GM18873 (cell line): Measurements from ENCODE around the gene SP7.
"Not testable (repeated sequence)": the region's sequence is repeated elsewhere in the genome, so short reads cannot be mapped to it uniquely, and the experiment has no call there.

Source experiments
- ATAC-seq: cut with Tn5 transposase; IDR thresholded peaks from one replicate; pipeline ENCODE4 v1.9.1; 2021; ENCODE audit warnings: mild to moderate bottlenecking, moderate library complexity, moderate number of reproducible peaks; ENCODE audit not compliant: unreplicated experiment, low FRiP score

Gene SP7

GRCh38 chr12:53347905-53348304 is 11.8 kb upstream of the SP7 start:
- no peak for ATAC-seq

- no peak for ATAC-seq
These were observed 10.3 kb upstream of the SP7 start for GRCh38 chr12:53346491-53346890.

GRCh38 chr12:53345486-53346188 is 9.5 kb upstream of the SP7 start:
- ATAC-seq, result no peak

- ATAC-seq, result no peak
These were observed 8.8 kb upstream of the SP7 start for GRCh38 chr12:53344824-53345485.

GRCh38 chr12:53344487-53344823 is 8.3 kb upstream of the SP7 start:
- ATAC-seq, result no peak

GRCh38 chr12:53343969-53344368 is 7.8 kb upstream of the SP7 start:
- no peak for ATAC-seq

GRCh38 chr12:53343449-53343848 is 7.3 kb upstream of the SP7 start:
- ATAC-seq, result no peak

- no peak for ATAC-seq
These were observed 4.2 kb upstream of the SP7 start for GRCh38 chr12:53340398-53340797.

GRCh38 chr12:53338916-53339315 is 2.8 kb upstream of the SP7 start:
- ATAC-seq, result no peak

GRCh38 chr12:53338017-53338416 is 1.9 kb upstream of the SP7 start:
- no peak for ATAC-seq

- no peak for ATAC-seq
These were observed 1.3 kb downstream of the SP7 start for GRCh38 chr12:53334822-53335221.

- no peak for ATAC-seq
These were observed 2.3 kb downstream of the SP7 start for GRCh38 chr12:53333845-53334244.

GRCh38 chr12:53333289-53333688 is 2.9 kb downstream of the SP7 start:
- no peak for ATAC-seq

- no peak for ATAC-seq
These were observed 3.4 kb downstream of the SP7 start for GRCh38 chr12:53332744-53333143.

GRCh38 chr12:53332339-53332738 is 3.8 kb downstream of the SP7 start:
- not testable (repeated sequence) for ATAC-seq

- no peak for ATAC-seq
These were observed 5.5 kb downstream of the SP7 start for GRCh38 chr12:53330671-53331070.

- ATAC-seq, result no peak
These were observed 8.1 kb downstream of the SP7 start for GRCh38 chr12:53328043-53328435.

- no peak for ATAC-seq
These were observed 8.6 kb downstream of the SP7 start for GRCh38 chr12:53327435-53328042.

GRCh38 chr12:53326460-53327185 is 9.5 kb downstream of the SP7 start:
- ATAC-seq, result no peak

GRCh38 chr12:53325511-53326061 is 10.6 kb downstream of the SP7 start:
- no peak for ATAC-seq
